MG63 (cell line): ENCODE measurements around the gene METTL27. TPM values are rescaled to one million over a fixed set of nuclear protein-coding genes. Genes with fewer than 3 reads are reported as not detected.
"Not testable (repeated sequence)": the region's sequence is repeated elsewhere in the genome, so short reads cannot be mapped to it uniquely, and the experiment has no call there.

Experiments
- DNase-seq: peaks from one replicate; pipeline ENCODE4 v3.0.0-alpha.2; 2020
- H3K27me3 ChIP-seq: fragments of 250-450 bp; sonication (Bioruptor Pico); 2 replicates; pipeline ENCODE4 v1.5.1; 2020; ENCODE audit warnings: mild to moderate bottlenecking, moderate library complexity
- H3K36me3 ChIP-seq: fragments of 250-450 bp; sonication (Bioruptor Pico); 2 replicates; pipeline ENCODE4 v1.5.1; 2020; ENCODE audit warnings: mild to moderate bottlenecking, moderate library complexity
- H3K4me3 ChIP-seq: fragments of 250-450 bp; sonication (Bioruptor Pico); 2 replicates; pipeline ENCODE4 v1.5.1; 2020; ENCODE audit warnings: mild to moderate bottlenecking, moderate library complexity
- H3K9me3 ChIP-seq: fragments of 250-450 bp; sonication (Bioruptor Pico); 2 replicates; pipeline ENCODE4 v1.5.1; 2020; ENCODE audit warnings: mild to moderate bottlenecking, moderate library complexity
- total RNA-seq: library from RNA; depleted of rRNA; stranded (reverse); fragments of >200 nt; shearing (Covaris generic); gene quantifications from 2 replicates; pipeline ENCODE4 v1.2.3, GENCODE V29; 2014; ENCODE audit warnings: low replicate concordance; rRNA removed

Gene METTL27, protein sequence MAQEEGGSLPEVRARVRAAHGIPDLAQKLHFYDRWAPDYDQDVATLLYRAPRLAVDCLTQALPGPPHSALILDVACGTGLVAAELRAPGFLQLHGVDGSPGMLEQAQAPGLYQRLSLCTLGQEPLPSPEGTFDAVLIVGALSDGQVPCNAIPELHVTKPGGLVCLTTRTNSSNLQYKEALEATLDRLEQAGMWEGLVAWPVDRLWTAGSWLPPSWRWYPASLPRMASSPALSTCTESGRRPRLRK
- total RNA-seq: not detected in 2 replicates

DNA sequence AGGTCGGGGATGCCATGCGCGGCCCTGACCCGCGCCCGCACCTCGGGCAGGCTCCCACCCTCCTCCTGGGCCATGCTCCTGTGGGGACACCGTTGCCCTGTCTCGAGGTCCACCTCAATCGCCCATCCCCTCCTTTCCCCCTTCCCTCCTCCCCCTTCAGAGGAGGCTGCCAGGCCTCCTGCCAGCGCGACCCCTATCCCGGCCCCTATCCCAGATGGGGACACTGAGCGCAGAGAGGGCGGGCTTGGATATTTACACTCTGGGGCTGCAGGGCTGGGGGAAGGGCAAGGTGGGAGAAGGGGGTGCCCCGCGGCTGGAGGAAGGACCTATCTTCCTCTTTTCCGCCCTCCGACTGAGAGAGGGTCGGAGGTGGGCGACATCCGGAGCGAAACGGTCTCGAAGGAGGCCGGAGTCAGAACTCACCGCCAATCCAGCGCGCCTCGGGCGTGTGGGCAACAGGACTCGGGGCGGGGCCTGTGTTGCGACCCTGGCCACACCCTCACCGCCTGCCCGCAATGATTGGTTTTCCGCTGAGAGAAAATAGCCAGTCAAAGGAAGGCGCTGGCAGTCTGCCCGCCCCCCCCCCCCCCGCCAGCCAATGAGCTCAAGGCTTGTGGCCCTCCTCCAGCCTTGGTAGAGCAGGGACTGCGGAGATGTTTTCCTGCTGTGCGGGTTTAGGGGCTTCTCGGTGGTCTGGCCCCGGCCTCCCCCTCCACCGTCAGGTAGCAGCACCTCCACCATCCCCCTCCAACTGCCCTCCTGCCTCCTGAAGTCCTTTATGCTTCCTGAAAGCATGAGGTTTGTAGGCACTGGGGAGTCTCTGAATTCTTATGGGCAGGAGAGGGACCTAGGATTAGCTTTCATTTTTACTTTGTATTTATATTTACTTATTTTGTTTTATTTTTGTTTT is at the start of gene METTL27:
Gene METTL27 (minus strand): TSS at position 450 of the 910 bp plus-strand sequence. CDS start 376 bp downstream, at position 74.
- Histone ChIP-seq H3K27me3 (no peaks in the 10 kb centered on the region), H3K9me3 (no peaks in the 10 kb centered on the region), H3K36me3 (no peaks in the 10 kb centered on the region), H3K4me3 (peak within 1 kb of the TSS; percentile 54)
- peak; percentile 90 for DNase-seq

- Histone ChIP-seq H3K36me3 (no peaks in the 10 kb centered on the region), H3K4me3 (no peak overlapping the region), H3K9me3 (no peaks in the 10 kb centered on the region), H3K27me3 (no peaks in the 10 kb centered on the region)
- no peak for DNase-seq
These were observed 49.0 kb upstream of the METTL27 start for GRCh38 chr7:73891178-73891885.

DNA sequence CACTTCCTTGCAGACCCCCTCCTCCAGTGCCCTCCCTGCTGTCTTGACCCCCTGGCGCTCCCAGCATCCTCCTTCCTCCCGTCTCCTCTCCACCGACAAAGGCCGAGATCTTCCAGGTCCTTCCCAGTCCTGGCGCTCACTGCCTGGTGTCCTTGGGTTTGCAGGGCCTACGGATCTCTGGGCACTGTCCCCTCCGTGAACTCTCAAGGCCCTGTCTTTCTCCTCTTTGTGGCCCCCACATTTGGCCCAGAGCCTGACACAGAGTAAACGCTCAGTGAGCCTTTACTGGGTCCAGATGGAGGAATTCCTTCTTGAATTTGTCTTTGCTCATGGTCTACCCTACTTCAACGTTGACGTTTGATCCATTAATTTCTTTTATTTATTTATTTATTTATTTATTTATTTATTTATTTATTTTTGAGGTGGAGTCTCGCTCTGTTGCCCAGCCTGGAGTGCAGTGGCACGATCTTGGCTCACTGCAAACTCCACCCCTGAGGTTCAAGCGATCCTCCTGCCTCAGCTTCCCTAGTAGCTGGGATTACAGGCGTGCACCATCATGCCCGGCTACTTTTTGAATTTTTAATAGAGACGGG is 48.3 kb upstream of the METTL27 start:
- DNase-seq: no peak
- Histone ChIP-seq H3K4me3 (no peak overlapping the region), H3K36me3 (no peaks in the 10 kb centered on the region), H3K27me3 (no peaks in the 10 kb centered on the region), H3K9me3 (no peaks in the 10 kb centered on the region)

DNA sequence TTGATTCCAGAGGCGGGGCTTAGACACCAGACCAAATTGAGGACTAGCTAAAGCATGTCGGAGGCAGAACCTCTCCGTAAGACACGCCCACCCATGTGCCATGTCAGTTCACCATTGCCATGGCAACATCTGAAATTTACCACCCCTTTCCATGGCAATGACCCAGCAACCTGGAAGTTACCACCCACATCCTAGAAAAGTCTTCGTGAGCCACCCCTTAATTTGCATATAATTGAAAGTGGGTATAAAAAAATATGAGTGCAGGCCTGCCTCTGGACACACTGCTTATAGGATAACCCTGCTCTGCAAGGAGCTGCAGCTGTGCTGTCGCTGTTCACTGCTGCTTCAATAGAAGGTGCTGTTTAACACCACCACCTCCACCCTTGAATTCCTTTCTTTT is 46.6 kb upstream of the METTL27 start:
- no peak for DNase-seq
- H3K4me3 ChIP-seq: no peak overlapping the region
- no peaks in the 10 kb centered on the region for H3K9me3 ChIP-seq
- H3K36me3 ChIP-seq: no peaks in the 10 kb centered on the region
- no peaks in the 10 kb centered on the region for H3K27me3 ChIP-seq

- H3K36me3 ChIP-seq: no peaks in the 10 kb centered on the region
- H3K9me3 ChIP-seq: no peaks in the 10 kb centered on the region
- no peak for DNase-seq
- H3K4me3 ChIP-seq: no peak overlapping the region
- no peaks in the 10 kb centered on the region for H3K27me3 ChIP-seq
These were observed 45.4 kb upstream of the METTL27 start for GRCh38 chr7:73887762-73888161.

- no peak overlapping the region for H3K4me3 ChIP-seq
- no peak for DNase-seq
- no peaks in the 10 kb centered on the region for H3K27me3 ChIP-seq
- no peaks in the 10 kb centered on the region for H3K36me3 ChIP-seq
- H3K9me3 ChIP-seq: no peaks in the 10 kb centered on the region
These were observed 43.9 kb upstream of the METTL27 start for GRCh38 chr7:73885975-73886798.

DNA sequence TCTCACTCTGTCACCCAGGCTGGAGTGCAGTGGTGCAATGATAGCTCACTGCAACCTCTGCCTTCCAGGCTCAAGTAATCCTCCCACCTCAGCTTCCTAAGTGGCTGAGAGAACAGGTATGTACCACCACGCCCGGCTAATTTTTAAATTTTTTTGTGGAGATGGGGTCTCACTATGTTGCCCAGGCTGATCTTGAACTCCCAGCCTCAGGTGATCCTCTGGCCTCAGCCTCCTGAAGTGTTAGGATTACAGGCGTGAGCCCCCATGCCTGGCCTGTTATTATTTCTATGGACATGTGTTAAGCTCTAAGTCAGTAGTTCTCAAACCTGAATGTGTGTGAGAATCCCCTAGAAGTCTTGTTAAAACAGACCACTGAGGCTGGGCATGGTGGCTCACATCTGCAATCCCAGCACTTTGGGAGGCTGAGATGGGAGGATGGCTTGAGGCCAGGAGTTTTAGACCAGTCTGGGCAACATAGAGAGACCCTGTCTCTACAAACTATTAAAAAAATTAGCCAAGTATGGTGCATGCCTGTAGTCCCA is 43.2 kb upstream of the METTL27 start:
- Histone ChIP-seq H3K9me3 (no peaks in the 10 kb centered on the region), H3K4me3 (no peak overlapping the region), H3K36me3 (no peaks in the 10 kb centered on the region), H3K27me3 (no peaks in the 10 kb centered on the region)
- DNase-seq: no peak

DNA sequence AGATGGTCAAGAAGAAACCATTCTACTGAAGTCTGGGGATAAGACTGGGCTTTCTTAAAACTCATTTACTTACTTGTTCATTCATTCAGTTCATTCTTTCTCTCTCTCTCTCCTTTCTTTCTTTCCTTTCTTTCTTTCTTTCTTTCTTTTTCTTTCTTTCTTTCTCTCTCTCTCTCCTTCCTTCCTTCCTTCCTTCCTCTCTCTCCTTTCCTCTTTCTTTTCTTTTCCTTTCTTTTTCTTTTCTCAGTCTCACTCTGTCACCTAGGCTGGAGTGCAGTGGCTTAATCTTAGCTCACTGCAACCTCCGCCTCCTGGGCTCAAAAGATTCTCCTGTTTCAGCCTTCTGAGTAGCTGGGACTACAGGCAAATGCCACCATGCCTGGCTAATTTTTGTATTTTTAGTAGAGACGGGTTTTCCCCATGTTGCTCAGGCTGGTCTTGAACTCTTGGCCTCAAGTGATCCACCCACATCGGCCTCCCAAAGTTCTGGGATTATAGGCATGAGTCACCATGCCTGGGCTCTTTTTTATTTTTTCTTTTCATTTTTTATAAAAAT is 42.6 kb upstream of the METTL27 start:
- not testable (repeated sequence) for H3K9me3 ChIP-seq, H3K27me3 ChIP-seq, H3K4me3 ChIP-seq, DNase-seq, H3K36me3 ChIP-seq

- no peaks in the 10 kb centered on the region for H3K27me3 ChIP-seq
- no peak overlapping the region for H3K4me3 ChIP-seq
- DNase-seq: no peak
- no peaks in the 10 kb centered on the region for H3K9me3 ChIP-seq
- no peaks in the 10 kb centered on the region for H3K36me3 ChIP-seq
These were observed 39.7 kb upstream of the METTL27 start for GRCh38 chr7:73882047-73882402.

DNA sequence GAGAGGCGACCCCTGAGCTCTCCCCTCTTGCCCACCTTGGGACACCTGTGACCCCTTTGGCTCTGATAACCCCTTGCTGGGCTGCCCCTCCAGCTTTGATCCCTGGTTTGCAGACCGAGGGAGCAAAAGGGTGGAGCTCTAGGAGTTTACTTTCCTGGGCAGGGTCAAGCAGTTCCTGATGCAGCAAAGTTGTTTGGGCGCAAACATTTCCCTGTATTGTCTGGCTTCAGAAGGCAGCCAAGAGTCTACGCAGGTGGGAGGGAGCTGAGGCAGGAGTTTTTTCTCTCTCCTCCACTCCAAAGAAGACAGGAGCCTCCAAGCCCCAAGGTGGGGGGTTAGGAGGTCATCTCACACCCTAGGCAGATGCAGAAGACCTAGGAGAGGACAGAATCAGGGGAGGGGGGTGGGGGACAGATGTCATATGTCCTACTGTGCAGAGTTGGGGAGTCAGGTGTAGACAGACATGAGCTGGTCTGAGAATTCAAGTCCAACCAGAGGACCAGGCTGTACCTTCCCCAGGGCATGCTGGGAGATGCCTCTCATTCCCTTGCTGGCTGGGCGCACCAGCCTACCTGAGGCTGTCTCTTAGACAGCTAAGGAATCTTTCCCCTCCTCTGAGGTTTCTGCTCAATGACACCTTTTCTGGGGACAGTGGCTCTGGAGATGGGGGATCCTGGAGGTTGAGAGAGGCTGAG is 39.2 kb upstream of the METTL27 start:
- no peaks in the 10 kb centered on the region for H3K36me3 ChIP-seq
- no peaks in the 10 kb centered on the region for H3K9me3 ChIP-seq
- no peak overlapping the region for H3K4me3 ChIP-seq
- H3K27me3 ChIP-seq: no peaks in the 10 kb centered on the region
- no peak for DNase-seq

DNA sequence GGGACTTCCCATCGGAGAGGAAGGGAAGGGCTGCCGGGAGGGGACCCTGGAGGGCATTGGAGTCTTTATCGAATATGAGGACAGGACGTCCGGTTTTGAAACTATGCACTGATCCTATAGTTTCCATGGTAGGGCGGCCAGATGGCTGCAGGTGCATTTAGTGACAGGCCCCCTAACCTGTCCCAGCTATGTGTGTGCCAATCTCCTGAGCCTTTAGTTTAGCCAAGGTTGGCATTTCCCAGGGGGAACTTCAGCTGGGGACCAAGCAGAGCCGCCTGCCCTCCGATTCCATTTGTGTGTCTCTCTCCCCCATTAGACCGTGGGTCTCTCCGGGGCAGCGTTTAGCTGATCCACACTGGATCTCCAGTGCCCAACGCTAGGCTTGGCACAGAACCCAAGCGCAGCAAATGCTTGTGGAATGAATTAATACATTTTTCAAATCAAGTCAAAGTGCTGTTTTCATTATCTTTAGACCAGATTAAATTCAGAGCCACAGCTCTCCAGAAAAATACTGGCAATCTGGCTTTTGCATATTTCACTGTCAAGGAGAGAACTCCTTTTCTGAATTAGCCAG is 38.5 kb upstream of the METTL27 start:
- no peak for DNase-seq
- no peaks in the 10 kb centered on the region for H3K36me3 ChIP-seq
- no peaks in the 10 kb centered on the region for H3K9me3 ChIP-seq
- no peak overlapping the region for H3K4me3 ChIP-seq
- no peaks in the 10 kb centered on the region for H3K27me3 ChIP-seq

GRCh38 chr7:73879977-73880681 is 37.8 kb upstream of the METTL27 start:
- H3K27me3 ChIP-seq: no peaks in the 10 kb centered on the region
- no peak for DNase-seq
- H3K4me3 ChIP-seq: no peak overlapping the region
- no peaks in the 10 kb centered on the region for H3K36me3 ChIP-seq
- H3K9me3 ChIP-seq: no peaks in the 10 kb centered on the region

GRCh38 chr7:73876973-73877372 is 34.7 kb upstream of the METTL27 start:
- no peaks in the 10 kb centered on the region for H3K27me3 ChIP-seq
- H3K9me3 ChIP-seq: no peaks in the 10 kb centered on the region
- no peak for DNase-seq
- H3K36me3 ChIP-seq: no peaks in the 10 kb centered on the region
- H3K4me3 ChIP-seq: no peak overlapping the region

DNA sequence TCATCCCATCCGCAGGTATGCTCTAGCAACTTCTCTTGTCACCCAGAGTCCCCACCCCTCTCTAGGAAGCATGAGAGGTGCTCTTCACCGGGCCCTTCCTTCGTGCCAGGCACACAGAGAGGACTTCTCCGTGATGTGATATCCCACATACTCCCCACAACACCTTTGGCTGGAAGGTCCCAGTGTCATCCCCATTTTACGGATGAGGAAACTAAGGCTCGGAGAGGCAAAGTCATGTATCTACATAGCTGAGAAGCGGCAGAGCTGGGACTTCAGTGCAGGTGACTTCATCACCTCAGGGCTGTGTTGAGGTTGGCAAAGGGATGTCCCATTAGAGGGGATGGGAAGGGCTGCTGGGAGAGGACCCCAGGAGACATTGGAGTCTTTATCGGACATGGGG is 34.0 kb upstream of the METTL27 start:
- H3K36me3 ChIP-seq: no peaks in the 10 kb centered on the region
- H3K9me3 ChIP-seq: no peaks in the 10 kb centered on the region
- H3K27me3 ChIP-seq: no peaks in the 10 kb centered on the region
- DNase-seq: no peak
- H3K4me3 ChIP-seq: no peak overlapping the region
